HepG2 (cell line): ENCODE data around the gene ZNF627. TPM values are rescaled to one million over a fixed set of nuclear protein-coding genes. Genes with fewer than 3 reads are reported as not detected.

Experiments used
- BRCA1 ChIP-seq: sonication (generic); formaldehyde crosslinking; IDR thresholded peaks from 2 replicates; pipeline ENCODE4 v1.4.0; 2020; ENCODE audit warnings: missing genetic modification reagents
- CSRNP2 ChIP-seq: sonication (generic); formaldehyde crosslinking; conservative IDR thresholded peaks from 2 replicates; pipeline ENCODE4 v1.8.0; 2022; ENCODE audit warnings: low read depth, missing genetic modification reagents
- ELF3 ChIP-seq: IDR thresholded peaks from 2 replicates; pipeline ENCODE4 v1.6.1; 2016; ENCODE audit warnings: missing genetic modification reagents, missing compliant biosample characterization
- GABPB1 ChIP-seq: IDR thresholded peaks from 2 replicates; pipeline ENCODE4 v1.6.1; 2016; ENCODE audit warnings: mild to moderate bottlenecking, missing genetic modification reagents, moderate library complexity, missing compliant biosample characterization
- HES4 ChIP-seq: sonication (generic); formaldehyde crosslinking; IDR thresholded peaks from 2 replicates; pipeline ENCODE4 v1.9.0; 2021; ENCODE audit warnings: mild to moderate bottlenecking, missing genetic modification reagents, borderline replicate concordance
- HNRNPK ChIP-seq: fragments of 200-400 bp; formaldehyde crosslinking; IDR thresholded peaks from 2 replicates; pipeline ENCODE4 v1.6.1; 2018; ENCODE audit warnings: low read length, low read depth, moderate library complexity, mild to moderate bottlenecking; ENCODE audit not compliant: poor library complexity, severe bottlenecking
- HOXD1 ChIP-seq: sonication (generic); formaldehyde crosslinking; IDR thresholded peaks from 2 replicates; pipeline ENCODE4 v1.5.0; 2020; ENCODE audit warnings: missing genetic modification reagents
- SALL1 ChIP-seq: sonication (generic); formaldehyde crosslinking; IDR thresholded peaks from 2 replicates; pipeline ENCODE4 v1.8.0; 2022; ENCODE audit warnings: mild to moderate bottlenecking, missing genetic modification reagents
- SMARCC2 ChIP-seq: fragments of 450-650 bp; IDR thresholded peaks from 2 replicates; pipeline ENCODE4 v1.6.1; 2017; ENCODE audit warnings: antibody characterized with exemption, mild to moderate bottlenecking
- SP5 ChIP-seq: IDR thresholded peaks from 2 replicates; pipeline ENCODE4 v1.6.1; 2016; ENCODE audit warnings: low read depth, borderline replicate concordance
- THRA ChIP-seq: sonication (generic); formaldehyde crosslinking; IDR thresholded peaks from 2 replicates; pipeline ENCODE4 v1.4.0; 2020; ENCODE audit warnings: missing genetic modification reagents, borderline replicate concordance
- YEATS2 ChIP-seq: sonication (generic); formaldehyde crosslinking; IDR thresholded peaks from 2 replicates; pipeline ENCODE4 v1.4.0; 2020; ENCODE audit warnings: missing genetic modification reagents, borderline replicate concordance
- ZMAT3 ChIP-seq: sonication (generic); formaldehyde crosslinking; conservative IDR thresholded peaks from 2 replicates; pipeline ENCODE4 v1.7.0; 2021; ENCODE audit warnings: missing genetic modification reagents
- ZMAT5 ChIP-seq: sonication (generic); formaldehyde crosslinking; IDR thresholded peaks from 2 replicates; pipeline ENCODE4 v1.5.0; 2020; ENCODE audit warnings: mild to moderate bottlenecking, low read depth, missing genetic modification reagents, borderline replicate concordance
- ZNF142 ChIP-seq: sonication (generic); formaldehyde crosslinking; IDR thresholded peaks from 2 replicates; pipeline ENCODE4 v1.4.0; 2020; ENCODE audit warnings: missing genetic modification reagents
- ZNF30 ChIP-seq: sonication (generic); formaldehyde crosslinking; IDR thresholded peaks from 2 replicates; pipeline ENCODE4 v1.5.0; 2020; ENCODE audit warnings: mild to moderate bottlenecking, missing genetic modification reagents
- ZNF644 ChIP-seq: IDR thresholded peaks from 2 replicates; pipeline ENCODE4 v1.6.1; 2016; ENCODE audit warnings: low read depth
- ZNF841 ChIP-seq: sonication (generic); formaldehyde crosslinking; IDR thresholded peaks from 2 replicates; pipeline ENCODE4 v1.8.1; 2023; ENCODE audit warnings: missing genetic modification reagents, borderline replicate concordance
- ZSCAN9 ChIP-seq: IDR thresholded peaks from 2 replicates; pipeline ENCODE4 v1.6.1; 2016; ENCODE audit warnings: borderline replicate concordance
- polyA plus RNA-seq, 8 experiments: library from polyadenylated mRNA; depleted of rRNA in 3 of 8; stranded (reverse) in 7 of 8; unstranded in 1 of 8; fragments of >200 nt; fragmentation: Illumina TruSeq in 4 of 8; extraction: Trizol in 4 of 8; gene quantifications; 2 replicates each; pipeline versions ENCODE4 v1.2.1 to v1.2.3, GENCODE V29; 2011 to 2016; ENCODE audit warnings: low read depth in 4 of 8, missing spikeins in 1 of 8, mixed read lengths in 1 of 8; ENCODE audit not compliant: insufficient read depth in 1 of 8
- total RNA-seq, 5 experiments: library from RNA; depleted of rRNA; stranded (reverse); fragments of >200 nt; fragmentation: Illumina TruSeq; extraction: Trizol; gene quantifications; 2 replicates each; pipeline ENCODE4 v1.2.3, GENCODE V29; 2016; ENCODE audit warnings: low read depth in 1 of 5

ZNF627 gene
- total and polyA plus RNA-seq, 2 of the 13 experiments (the other 11 are each of a cell fraction or from before 2014, with no cell fraction given), result 4.2 to 12.7 TPM

- TF ChIP-seq ZNF142 (CRISPR knock-in tag) (no peak), CSRNP2 (CRISPR knock-in tag) (no peak), ZSCAN9 (CRISPR knock-in tag) (peak; percentile 69; the same call in 1 of the 2 replicates), HES4 (no peak), HOXD1 (no peak), BRCA1 (CRISPR knock-in tag) (no peak), YEATS2 (CRISPR knock-in tag) (peak; percentile 87; the same call in 1 of the 2 replicates), ZNF644 (CRISPR knock-in tag) (no peak), HNRNPK (no peak), THRA (CRISPR knock-in tag) (no peak), ZNF841 (no peak), GABPB1 (CRISPR knock-in tag) (peak; percentile 96), ELF3 (CRISPR knock-in tag) (peak; percentile 69; the same call in 1 of the 2 replicates), SMARCC2 (no peak), SP5 (CRISPR knock-in tag) (no peak; the same call in 1 of the 2 replicates), ZMAT5 (CRISPR knock-in tag) (no peak), ZMAT3 (CRISPR knock-in tag) (peak; percentile 52; the same call in 1 of the 2 replicates), ZNF30 (CRISPR knock-in tag) (no peak), SALL1 (CRISPR knock-in tag) (peak; percentile 58)
Measured at GRCh38 chr19:11558881-11559828, 38.1 kb upstream of the ZNF627 start, which contains the start of gene ELOF1 (continued).
